GM19455 (cell line): ENCODE measurements around the gene DIAPH3.
"Not testable (repeated sequence)": the region's sequence is repeated elsewhere in the genome, so short reads cannot be mapped to it uniquely, and the experiment has no call there.

Experiments
- ATAC-seq: cut with Tn5 transposase; IDR thresholded peaks from one replicate; pipeline ENCODE4 v1.9.1; 2021; ENCODE audit not compliant: unreplicated experiment

Gene DIAPH3

DNA sequence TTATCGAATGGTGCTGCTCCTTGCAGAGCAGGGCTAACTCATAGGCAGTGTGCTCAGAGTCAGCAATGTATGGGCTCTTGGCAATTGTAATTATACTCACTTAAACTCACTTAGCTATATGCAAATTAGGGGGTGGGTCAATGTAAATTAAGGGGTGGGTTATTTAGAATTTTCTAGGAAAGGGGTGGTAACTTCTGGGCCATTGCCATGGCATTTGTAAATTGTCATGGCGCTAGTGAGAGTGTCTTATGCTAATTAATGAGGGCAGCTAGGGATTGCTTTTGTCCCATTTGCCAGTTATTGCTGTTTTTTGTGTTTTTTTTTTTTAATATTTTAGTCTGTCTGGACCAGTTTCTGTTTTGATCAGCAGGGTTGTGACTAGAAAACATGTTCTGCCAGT lies 68.4 kb downstream of the DIAPH3 start:
- ATAC-seq: no peak

DNA sequence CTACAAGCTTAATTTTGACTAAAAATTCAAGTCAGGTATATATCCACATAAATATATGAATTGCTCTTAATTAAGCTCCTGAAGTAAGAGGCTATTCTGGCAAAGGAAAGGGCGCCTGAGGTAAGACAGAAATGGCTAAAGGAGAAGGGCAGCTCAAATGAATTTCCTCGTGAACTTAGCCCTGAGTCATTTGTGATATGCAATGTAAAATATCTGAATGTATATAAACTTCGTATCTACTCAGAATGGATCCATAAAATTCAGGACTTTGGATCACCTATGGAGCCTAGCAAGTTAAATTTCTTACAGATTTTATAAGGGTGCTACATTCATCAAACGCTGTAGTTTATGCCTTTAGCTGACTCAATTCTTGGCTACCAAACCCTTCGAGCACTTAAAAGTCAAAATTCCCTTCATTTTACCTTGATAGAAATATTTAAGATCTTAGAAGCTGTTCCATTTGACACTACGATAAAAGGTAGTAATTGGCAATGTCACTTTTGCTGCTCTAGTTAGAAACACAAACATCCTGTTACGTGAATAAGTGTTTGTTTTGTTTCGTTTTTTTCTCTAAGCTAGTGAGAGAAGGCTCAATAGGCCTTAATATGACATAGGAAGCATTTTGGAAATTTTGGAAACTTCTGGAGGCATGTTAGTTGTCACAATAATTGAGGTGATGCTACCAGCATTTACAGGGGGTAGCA lies 69.2 kb downstream of the DIAPH3 start:
- ATAC-seq: no peak

GRCh38 chr13:60093425-60094019 lies 70.2 kb downstream of the DIAPH3 start:
- ATAC-seq: no peak

GRCh38 chr13:60091573-60091972 lies 72.2 kb downstream of the DIAPH3 start:
- ATAC-seq: no peak

DNA sequence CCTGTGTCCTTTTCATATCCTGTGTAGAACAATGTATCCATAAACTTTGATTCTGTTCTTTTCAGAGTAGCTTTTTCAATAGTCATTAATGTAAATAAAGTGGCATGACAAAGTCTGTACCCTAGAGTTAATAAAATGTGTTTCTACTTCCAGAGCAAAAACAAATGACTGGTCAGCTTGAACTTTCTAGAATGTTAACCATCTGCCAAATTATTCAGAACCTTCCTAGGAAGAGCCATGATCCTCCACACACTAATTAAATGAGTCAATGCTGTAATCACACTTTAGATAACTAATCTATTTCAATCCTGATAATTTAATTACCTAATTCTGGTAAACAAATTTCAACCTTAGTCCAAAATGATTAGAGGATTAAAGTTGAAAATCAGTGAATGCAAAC lies 73.2 kb downstream of the DIAPH3 start:
- ATAC-seq: no peak

DNA sequence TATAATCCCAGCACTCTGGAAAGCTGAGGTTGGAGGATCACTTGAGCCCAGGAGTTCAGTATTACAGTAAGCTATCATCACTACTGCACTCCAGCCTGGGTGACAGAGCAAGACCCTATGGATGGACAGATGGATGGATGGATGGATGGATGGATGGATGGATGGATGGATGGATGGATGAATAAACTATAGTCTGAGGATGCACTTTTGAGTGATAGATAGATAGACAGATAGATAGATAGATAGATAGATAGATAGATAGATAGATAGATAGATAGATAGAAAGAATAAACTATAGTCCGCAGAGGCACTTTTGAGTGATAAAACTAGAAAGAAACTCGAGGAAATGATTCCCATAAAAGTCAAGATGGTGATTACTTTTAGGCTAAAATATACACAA lies 79.9 kb downstream of the DIAPH3 start:
- not testable (repeated sequence) for ATAC-seq

- ATAC-seq: no peak
These were observed 82.9 kb downstream of the DIAPH3 start for GRCh38 chr13:60080850-60081249.

- no peak for ATAC-seq
These were observed 85.5 kb downstream of the DIAPH3 start for GRCh38 chr13:60078226-60078625.

GRCh38 chr13:60075850-60076249 lies 87.9 kb downstream of the DIAPH3 start:
- no peak for ATAC-seq

- ATAC-seq: no peak
These were observed 89.3 kb downstream of the DIAPH3 start for GRCh38 chr13:60074397-60074796.

DNA sequence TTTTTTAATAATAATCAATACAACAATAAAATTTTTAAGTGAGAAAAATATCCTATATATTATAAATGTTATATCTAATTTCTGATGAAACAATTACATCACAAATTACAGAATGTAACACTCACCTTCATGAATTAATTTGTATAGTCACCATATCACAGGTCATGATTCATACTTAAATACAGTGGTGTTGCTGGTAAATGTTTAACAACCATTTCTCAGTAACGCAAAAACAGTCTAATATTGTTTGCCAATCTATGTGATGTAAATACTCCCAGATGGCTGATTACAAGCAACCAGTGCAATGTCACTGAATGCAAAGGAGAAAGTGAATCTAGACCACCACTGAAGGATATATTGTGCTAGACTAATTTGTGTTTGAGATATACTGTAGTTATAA lies 97.5 kb downstream of the DIAPH3 start:
- no peak for ATAC-seq

DNA sequence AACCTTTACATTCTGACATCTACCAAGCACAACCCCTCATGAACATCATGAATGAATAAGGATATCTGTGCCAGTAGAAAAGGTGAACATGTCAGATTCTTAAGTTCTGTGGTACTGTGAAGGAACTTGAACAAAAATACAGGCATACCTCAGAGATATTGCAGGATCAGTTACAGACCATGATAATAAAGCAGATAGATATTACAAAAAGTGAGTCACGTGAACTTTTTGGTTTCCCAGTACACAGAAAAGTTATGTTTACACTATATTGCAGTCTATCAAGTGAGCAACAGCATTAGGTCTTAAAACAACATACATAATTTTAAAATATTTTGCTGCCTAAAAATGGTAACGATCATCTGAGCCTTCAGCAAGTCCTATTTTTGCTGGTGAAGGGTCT lies 101.2 kb downstream of the DIAPH3 start:
- no peak for ATAC-seq

- no peak for ATAC-seq
These were observed 102.0 kb downstream of the DIAPH3 start for GRCh38 chr13:60061737-60062136.

DNA sequence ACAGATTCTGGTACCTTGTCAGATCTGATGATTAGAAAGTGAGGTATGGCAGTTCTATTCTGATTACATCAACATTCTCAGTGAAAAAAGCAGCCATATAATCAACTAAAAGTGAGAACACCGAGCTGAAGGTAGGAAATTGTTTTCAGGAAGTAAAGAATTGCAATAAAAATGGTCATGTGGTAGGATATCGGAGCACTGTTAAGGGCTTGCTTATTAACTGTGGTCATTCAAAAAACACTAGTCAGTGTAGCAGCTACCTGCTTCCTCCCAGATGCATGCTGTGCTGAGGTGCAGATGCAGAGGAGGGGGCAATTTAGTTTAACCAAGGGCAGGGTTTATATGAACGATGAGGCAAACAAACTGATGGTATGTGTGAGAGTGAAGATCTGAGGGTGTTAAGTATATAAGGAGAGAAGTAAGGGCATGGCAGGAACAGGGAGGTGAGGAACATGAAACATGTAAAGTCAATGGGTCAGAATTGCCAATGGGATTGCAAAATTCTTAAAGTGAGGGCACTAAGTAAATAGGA lies 111.9 kb downstream of the DIAPH3 start:
- ATAC-seq: no peak

DNA sequence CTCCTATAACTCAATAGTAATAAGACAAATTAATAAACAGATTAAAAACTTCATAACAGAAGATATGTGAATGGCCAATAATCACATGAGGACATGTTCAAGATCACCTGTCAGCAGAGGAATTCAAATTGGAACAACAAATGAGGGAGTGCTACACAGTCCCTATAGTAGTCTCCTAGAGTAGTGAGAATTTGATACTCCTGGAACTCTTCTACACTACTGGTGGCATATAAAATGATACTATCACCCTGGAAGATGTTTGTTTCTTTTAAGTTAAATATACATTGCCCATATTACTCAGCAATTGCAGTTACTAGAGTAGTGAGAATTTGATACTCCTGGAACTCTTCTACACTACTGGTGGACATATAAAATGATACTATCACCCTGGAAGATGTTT lies 115.4 kb downstream of the DIAPH3 start:
- ATAC-seq: not testable (repeated sequence)

DNA sequence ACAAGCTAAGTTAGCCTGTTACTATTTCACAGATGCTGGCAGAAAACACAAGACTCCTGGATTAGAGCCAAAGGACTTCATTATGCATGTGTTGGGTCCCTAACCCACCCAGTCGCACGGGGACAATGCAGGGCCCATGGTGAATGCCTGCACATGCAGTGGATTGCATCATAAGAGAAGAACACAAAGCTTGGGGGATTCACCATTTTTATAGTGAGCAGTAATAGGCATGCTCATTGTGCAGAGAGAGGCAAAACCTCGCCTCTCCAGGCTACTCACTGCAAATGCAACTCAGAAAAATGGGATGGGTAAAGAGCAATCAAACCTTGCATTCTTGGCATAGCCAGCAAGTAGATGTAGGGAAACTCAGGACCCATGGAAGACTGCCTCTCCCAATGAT lies 115.8 kb downstream of the DIAPH3 start:
- no peak for ATAC-seq

- ATAC-seq: no peak
These were observed 119.4 kb downstream of the DIAPH3 start for GRCh38 chr13:60044321-60044720.

DNA sequence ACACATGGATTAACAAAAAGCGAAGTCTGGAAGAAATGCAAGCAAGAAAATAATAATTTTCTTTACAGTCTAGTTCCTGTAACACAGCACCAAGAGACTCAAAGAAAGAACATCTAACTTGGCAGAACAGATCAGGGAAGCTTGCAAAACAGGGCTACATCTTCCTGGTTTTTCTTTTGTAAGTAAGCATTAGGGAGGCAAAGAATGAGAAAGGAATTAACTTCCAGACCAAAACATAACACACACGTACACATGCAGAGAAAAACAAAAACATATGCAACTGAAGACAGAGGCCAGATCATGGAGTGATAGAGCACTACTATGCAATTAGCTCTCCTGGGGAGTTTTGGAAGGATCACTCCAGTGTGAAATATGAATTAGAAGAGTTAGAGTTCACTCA lies 120.5 kb downstream of the DIAPH3 start:
- no peak for ATAC-seq

DNA sequence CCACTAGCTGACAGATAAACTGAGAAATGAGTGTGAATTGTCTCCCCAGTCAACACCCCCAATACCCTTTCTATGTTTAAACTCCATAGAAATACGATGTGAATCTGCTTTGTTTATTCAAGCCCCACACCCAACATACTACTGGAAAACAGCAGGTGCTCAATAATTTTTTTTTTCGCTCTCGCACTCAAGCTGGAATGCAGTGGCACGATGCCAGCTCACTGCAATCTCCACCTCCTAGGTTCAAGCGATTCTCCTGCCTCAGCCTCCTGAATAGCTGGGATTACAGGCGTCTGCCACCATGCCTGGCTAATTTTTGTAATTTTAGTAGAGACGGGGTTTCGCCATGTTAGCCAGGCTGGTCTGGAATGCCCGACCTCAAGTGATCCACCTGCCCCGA lies 123.1 kb downstream of the DIAPH3 start:
- not testable (repeated sequence) for ATAC-seq

DNA sequence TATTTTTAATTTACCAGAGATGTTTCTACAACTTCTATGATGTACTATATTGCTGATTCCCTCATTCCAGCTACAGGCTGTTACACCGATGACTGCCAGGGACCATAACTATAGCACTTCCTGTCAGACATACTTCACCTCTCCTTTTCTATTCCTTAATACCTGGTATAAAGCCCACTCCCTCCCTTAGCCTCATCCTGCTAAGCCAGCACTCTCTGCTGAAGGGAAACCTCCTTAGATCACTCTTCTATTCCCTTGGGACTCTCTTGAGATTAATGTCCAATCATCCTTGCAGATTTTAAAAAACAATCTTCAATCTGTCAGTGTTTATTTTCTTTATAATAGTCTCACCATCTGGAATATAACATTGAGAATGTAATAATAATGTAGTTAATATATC lies 127.9 kb downstream of the DIAPH3 start:
- no peak for ATAC-seq

DNA sequence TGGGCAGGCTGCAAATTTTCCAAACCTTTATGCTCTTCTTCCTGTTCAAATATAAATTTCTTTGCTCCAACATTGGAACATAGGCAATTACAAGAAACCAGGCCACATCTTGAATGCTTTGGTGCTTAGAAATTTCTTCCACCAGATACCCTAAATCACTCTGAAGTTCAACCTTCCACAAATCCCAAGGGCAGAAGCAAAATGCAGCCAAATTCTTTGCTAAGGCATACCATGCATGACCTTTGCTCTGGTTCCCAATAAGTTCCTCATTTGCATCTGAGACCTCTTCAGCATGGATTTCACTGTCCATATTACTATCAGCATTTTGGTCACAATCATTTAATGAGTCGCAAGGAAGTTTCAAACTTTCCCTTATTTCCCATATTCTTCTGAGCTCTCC lies 130.9 kb downstream of the DIAPH3 start:
- ATAC-seq: no peak

DNA sequence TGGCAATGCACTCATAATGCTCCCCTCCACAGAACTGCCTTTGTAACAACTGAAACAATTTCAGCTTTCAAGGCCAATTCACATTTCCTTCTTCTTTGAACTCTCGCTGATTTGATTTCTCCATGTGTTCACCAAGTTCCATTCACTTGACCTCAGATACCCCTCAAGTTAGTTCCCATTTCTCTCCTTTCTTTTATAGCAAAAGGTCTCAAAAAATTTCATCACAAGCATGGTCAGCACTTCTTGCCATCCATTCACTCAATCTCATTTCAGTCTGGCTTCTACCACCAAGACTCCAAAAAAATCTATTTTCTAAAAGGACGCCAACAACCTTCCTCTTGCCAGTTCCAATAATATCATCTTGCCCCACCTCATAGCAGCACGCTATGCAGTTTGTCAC lies 135.7 kb downstream of the DIAPH3 start:
- no peak for ATAC-seq

DNA sequence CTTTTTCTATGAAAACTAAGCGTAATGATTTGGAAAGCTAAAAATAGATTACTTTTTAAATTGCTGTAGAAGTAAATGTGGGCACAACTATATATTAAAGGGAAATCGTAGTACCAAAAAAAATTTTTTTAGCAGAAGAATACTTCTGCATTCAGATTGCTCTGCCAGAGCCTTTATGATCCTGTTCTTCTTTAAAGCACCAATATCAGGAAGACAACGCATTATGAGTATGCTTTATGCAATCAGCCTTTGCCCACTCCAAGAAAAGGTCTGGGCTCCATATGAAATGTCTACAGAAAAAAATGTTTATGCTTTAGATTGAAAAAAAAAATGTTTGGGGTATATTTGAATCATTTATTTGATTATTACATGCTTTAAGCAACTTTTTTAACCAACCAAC lies 137.4 kb downstream of the DIAPH3 start:
- ATAC-seq: no peak
